Kidney (tissue), 14 donors: Measurements from ENCODE around the gene ZNF438. TPM values are rescaled to one million over a fixed set of nuclear protein-coding genes. Genes with fewer than 3 reads are reported as not detected.

Source experiments
- DNase-seq, 5 donors: peaks; one replicate each; pipeline ENCODE4 v3.0.0-alpha.2; 2013 to 2020
- FAIRE-seq: peaks from 2 replicates; lab custom pipeline; 2012; peaks lifted over from hg19 to GRCh38; lab: Jason Lieb, UNC
- H3K27ac ChIP-seq, 2 donors: one replicate each; pipeline ENCODE4 v1.7.0; 2013; ENCODE audit warnings: low read depth in 2 of 2, low read length in 2 of 2, inconsistent platforms in 1 of 2
- H3K27me3 ChIP-seq: one replicate; pipeline ENCODE4 v1.7.1; 2013; ENCODE audit warnings: low read length, inconsistent platforms; ENCODE audit not compliant: control insufficient read depth, insufficient read depth
- H3K36me3 ChIP-seq, 3 donors: one replicate each; pipeline versions ENCODE4 v1.7.0 to v1.7.1; 2013; ENCODE audit warnings: low read length in 3 of 3, control low read depth in 1 of 3, inconsistent platforms in 1 of 3; ENCODE audit not compliant: insufficient read depth in 3 of 3, control insufficient read depth in 2 of 3
- H3K4me1 ChIP-seq, 3 donors: one replicate each; pipeline versions ENCODE4 v1.7.0 to v1.7.1; 2013; ENCODE audit warnings: low read length in 3 of 3, inconsistent platforms in 1 of 3, low read depth in 1 of 3; ENCODE audit not compliant: control insufficient read depth in 2 of 3, insufficient read depth in 2 of 3
- H3K4me3 ChIP-seq, 3 donors: one replicate each; pipeline versions ENCODE4 v1.7.0 to v1.8.1; 2013; ENCODE audit warnings: low read length in 3 of 3, control low read depth in 1 of 3, inconsistent platforms in 1 of 3
- H3K9ac ChIP-seq, 3 donors: one replicate each; pipeline versions ENCODE4 v1.7.0 to v1.7.1; 2013; ENCODE audit warnings: low read length in 3 of 3, control low read depth in 1 of 3, inconsistent platforms in 1 of 3
- H3K9me3 ChIP-seq, 3 donors: one replicate each; pipeline versions ENCODE4 v1.7.0 to v1.7.1; 2013; ENCODE audit warnings: low read length in 3 of 3, control low read depth in 1 of 3, inconsistent platforms in 1 of 3; ENCODE audit not compliant: control insufficient read depth in 2 of 3, insufficient read depth in 1 of 3
- CTCF ChIP-seq: IDR thresholded peaks from 3 replicates; pipeline ENCODE4 v1.5.1; 2012; ENCODE audit warnings: mild to moderate bottlenecking, moderate library complexity, borderline replicate concordance; ENCODE audit not compliant: insufficient read depth; ENCODE audit errors: extremely low read depth
- intact Hi-C: fragments of 100-400 bp; cut with DNase I; formaldehyde crosslinking; loops from one replicate; pipeline ENCODE4 v1.11.1; 2022
- polyA plus RNA-seq: library from polyadenylated mRNA; stranded (reverse); fragments of 350-450 nt; fragmentation: Illumina TruSeq; extraction: RNeasy Lipid Tissue Mini Kit (QIAGEN cat#74804); gene quantifications from one replicate; pipeline ENCODE4 v1.2.3, GENCODE V29; 2014; ENCODE audit warnings: low read depth, low replicate concordance; ENCODE audit not compliant: insufficient read depth
- total RNA-seq: library from RNA; stranded (reverse); fragmentation: NEBNext Ultra II Directional; extraction: Animal tissue kit (Norgen Biotek cat#: 25700); gene quantifications from one replicate; pipeline ENCODE4 v1.2.1, GENCODE V29; 2021
- donor health status: control.
- donor health status: control.
- donor health status: control.
- donor health status: control.
- donor health status: control.
- donor health status: DM: yes; HTN: yes; CAD: no.
- donor health status: Normal renal cell carcinoma (clear cell type).

The ZNF438 gene
- total and polyA plus RNA-seq, 2 donors from 2014 or later, result 5.9 to 9.9 TPM

- H3K4me3 ChIP-seq, result no peak overlapping the region
- H3K27me3 ChIP-seq, result no peaks in the 10 kb centered on the region
- no peak overlapping the region for H3K27ac ChIP-seq
- intact Hi-C loops, result no loop called here
- H3K9ac ChIP-seq, result no peak overlapping the region
- no peaks in the 10 kb centered on the region for H3K4me1 ChIP-seq
- no peaks in the 10 kb centered on the region for H3K9me3 ChIP-seq
- no peak for TF ChIP-seq CTCF
- FAIRE-seq, result no peak
- no peak for DNase-seq
- no peaks in the 10 kb centered on the region for H3K36me3 ChIP-seq
These were observed 32.2 kb upstream of the ZNF438 start for GRCh38 chr10:31063841-31064240.

GRCh38 chr10:31062856-31063255, 31.2 kb upstream of the ZNF438 start:
- DNase-seq (peak in 1 of 5 donors; percentile 34), FAIRE-seq (no peak)
- H3K4me3 ChIP-seq, result no peak overlapping the region
- no peaks in the 10 kb centered on the region for H3K4me1 ChIP-seq
- intact Hi-C loops, result no loop called here
- H3K36me3 ChIP-seq, result no peaks in the 10 kb centered on the region
- H3K9me3 ChIP-seq, result no peaks in the 10 kb centered on the region
- TF ChIP-seq CTCF, result no peak
- no peaks in the 10 kb centered on the region for H3K27me3 ChIP-seq
- H3K27ac ChIP-seq, result no peak overlapping the region
- no peak overlapping the region for H3K9ac ChIP-seq

GRCh38 chr10:31061941-31062340, 30.3 kb upstream of the ZNF438 start:
- no peak for TF ChIP-seq CTCF
- DNase-seq (no peak), FAIRE-seq (no peak)
- intact Hi-C loops, result no loop called here
- Histone ChIP-seq H3K27me3 (no peaks in the 10 kb centered on the region), H3K27ac (no peak overlapping the region), H3K36me3 (no peaks in the 10 kb centered on the region), H3K9me3 (no peaks in the 10 kb centered on the region), H3K4me3 (no peak overlapping the region), H3K9ac (no peak overlapping the region), H3K4me1 (no peaks in the 10 kb centered on the region)
